GM21786 (cell line): ENCODE data around the gene SLC22A12.
"Not testable (repeated sequence)": the region's sequence is repeated elsewhere in the genome, so short reads cannot be mapped to it uniquely, and the experiment has no call there.

Experiments used
- ATAC-seq: cut with Tn5 transposase; IDR thresholded peaks from one replicate; pipeline ENCODE4 v1.9.1; 2021; ENCODE audit not compliant: unreplicated experiment

The SLC22A12 gene

GRCh38 chr11:64590763-64591221 lies at the start of gene SLC22A12:
Gene SLC22A12 (plus strand): TSS chr11:64591220. CDS start chr11:64591557, 337 bp downstream.
- no peak for ATAC-seq

- no peak for ATAC-seq
Measured at GRCh38 chr11:64542172-64543125, 48.6 kb upstream of the SLC22A12 start.

- ATAC-seq, result no peak
Measured at GRCh38 chr11:64543818-64544217, 47.2 kb upstream of the SLC22A12 start.

GRCh38 chr11:64544616-64545296 lies 46.3 kb upstream of the SLC22A12 start:
- no peak for ATAC-seq

- no peak for ATAC-seq
Measured at GRCh38 chr11:64545619-64546018, 45.4 kb upstream of the SLC22A12 start.

- ATAC-seq, result no peak
Measured at GRCh38 chr11:64546176-64546575, 44.8 kb upstream of the SLC22A12 start.

- no peak for ATAC-seq
Measured at GRCh38 chr11:64546600-64546999, 44.4 kb upstream of the SLC22A12 start.

- no peak for ATAC-seq
Measured at GRCh38 chr11:64549969-64550368, 41.1 kb upstream of the SLC22A12 start.

GRCh38 chr11:64553554-64554201 lies 37.3 kb upstream of the SLC22A12 start:
- no peak for ATAC-seq

GRCh38 chr11:64556044-64556720 lies 34.8 kb upstream of the SLC22A12 start:
- no peak for ATAC-seq

GRCh38 chr11:64556721-64557250 lies 34.2 kb upstream of the SLC22A12 start:
- no peak for ATAC-seq

- ATAC-seq, result no peak
Measured at GRCh38 chr11:64558065-64558745, 32.8 kb upstream of the SLC22A12 start.

- no peak for ATAC-seq
Measured at GRCh38 chr11:64558869-64559268, 32.2 kb upstream of the SLC22A12 start.

- no peak for ATAC-seq
Measured at GRCh38 chr11:64559351-64560138, 31.5 kb upstream of the SLC22A12 start.

- ATAC-seq, result no peak
Measured at GRCh38 chr11:64560139-64560771, 30.8 kb upstream of the SLC22A12 start.

- ATAC-seq, result no peak
Measured at GRCh38 chr11:64560941-64561340, 30.1 kb upstream of the SLC22A12 start.

- ATAC-seq, result not testable (repeated sequence)
Measured at GRCh38 chr11:64561429-64561828, 29.6 kb upstream of the SLC22A12 start.

- no peak for ATAC-seq
Measured at GRCh38 chr11:64561984-64562722, 28.9 kb upstream of the SLC22A12 start.
